Glomerular visceral epithelial cell (primary cell): ENCODE data around the gene GPR146.

Experiments
- DNase-seq: peaks from one replicate; pipeline ENCODE4 v3.0.0-alpha.2; 2016; ENCODE audit errors: extremely low spot score

GPR146 gene

GRCh38 chr7:1043552-1044188 is 676 bp upstream of the GPR146 start:
- DNase-seq, result no peak

- DNase-seq, result peak; percentile 53
Observed at GRCh38 chr7:1045069-1046063, 1.0 kb downstream of the GPR146 start.

GRCh38 chr7:1046722-1047679 is 2.7 kb downstream of the GPR146 start:
- no peak for DNase-seq

- DNase-seq, result no peak
Observed at GRCh38 chr7:1049006-1049741, 4.8 kb downstream of the GPR146 start.

GRCh38 chr7:1049801-1050200 is 5.5 kb downstream of the GPR146 start:
- no peak for DNase-seq

- no peak for DNase-seq
Observed at GRCh38 chr7:1050254-1050906, 6.0 kb downstream of the GPR146 start.

GRCh38 chr7:1050956-1051690 is 6.8 kb downstream of the GPR146 start:
- no peak for DNase-seq

- DNase-seq, result no peak
Observed at GRCh38 chr7:1052031-1052818, 7.9 kb downstream of the GPR146 start.

GRCh38 chr7:1053002-1053411 is 8.7 kb downstream of the GPR146 start:
- DNase-seq, result no peak

GRCh38 chr7:1053816-1054370 is 9.5 kb downstream of the GPR146 start:
- no peak for DNase-seq

GRCh38 chr7:1054438-1054837 is 10.1 kb downstream of the GPR146 start:
- no peak for DNase-seq

GRCh38 chr7:1054861-1055450 is 10.6 kb downstream of the GPR146 start:
- DNase-seq, result no peak

- DNase-seq, result no peak
Observed at GRCh38 chr7:1055491-1055955, 11.2 kb downstream of the GPR146 start.

- DNase-seq, result peak; percentile 63
Observed at GRCh38 chr7:1055956-1056784, 11.8 kb downstream of the GPR146 start.

- DNase-seq, result no peak
Observed at GRCh38 chr7:1056785-1057410, 12.6 kb downstream of the GPR146 start.

- no peak for DNase-seq
Observed at GRCh38 chr7:1057416-1058291, 13.3 kb downstream of the GPR146 start.
